GM12801 (cell line): ENCODE measurements around the gene UBP1.

Experiments used
- CTCF ChIP-seq: IDR thresholded peaks from one replicate; pipeline ENCODE4 v1.5.1; 2011; ENCODE audit warnings: control low read depth; ENCODE audit not compliant: insufficient read length; ENCODE audit errors: extremely low read depth

UBP1 gene

GRCh38 chr3:33417066-33417673, 23.0 kb downstream of the UBP1 start:
- no peak for TF ChIP-seq CTCF

GRCh38 chr3:33403756-33404155, 36.4 kb downstream of the UBP1 start:
- no peak for TF ChIP-seq CTCF

GRCh38 chr3:33402936-33403335, 37.3 kb downstream of the UBP1 start:
- no peak for TF ChIP-seq CTCF

- TF ChIP-seq CTCF, result no peak
Measured at GRCh38 chr3:33401781-33402180, 38.4 kb downstream of the UBP1 start.

GRCh38 chr3:33398410-33398809, 41.8 kb downstream of the UBP1 start:
- TF ChIP-seq CTCF, result no peak

GRCh38 chr3:33395900-33396299, 44.3 kb downstream of the UBP1 start:
- no peak for TF ChIP-seq CTCF

GRCh38 chr3:33394403-33395054, 45.7 kb downstream of the UBP1 start:
- TF ChIP-seq CTCF, result no peak
